ENCODE data around the gene PLCB2. TPM values are rescaled to one million over a fixed set of nuclear protein-coding genes. Genes with fewer than 3 reads are reported as not detected.
A peak's percentile ranks its signal among the peaks of the same experiment; 100 is the strongest.

The PLCB2 gene
- total and polyA plus RNA-seq, 8 donors = 3.5 to 12.5 (median 5.5) TPM

- H3K4me3 ChIP-seq = peak overlapping the region in 1 of 4 donors; percentile 9
- peak overlapping the region; percentile 46 to 95 (median 92) for H3K27ac ChIP-seq
- H3K27me3 ChIP-seq = no peaks in the 10 kb centered on the region
- peaks cover 38 to 99% (median 76%) of the 10 kb centered on the region in 4 donors for H3K4me1 ChIP-seq
- intact Hi-C loops (cut with DNase I; ENCODE audit: low total_unique reads) = no loop called here
- TF ChIP-seq POLR2AphosphoS5 (IDR thresholded peaks at IDR 0.05) (peak; percentile 19 to 64 (median 19)), POLR2A (IDR thresholded peaks at IDR 0.05) (no peak)
- TF ChIP-seq, protein P1, sequence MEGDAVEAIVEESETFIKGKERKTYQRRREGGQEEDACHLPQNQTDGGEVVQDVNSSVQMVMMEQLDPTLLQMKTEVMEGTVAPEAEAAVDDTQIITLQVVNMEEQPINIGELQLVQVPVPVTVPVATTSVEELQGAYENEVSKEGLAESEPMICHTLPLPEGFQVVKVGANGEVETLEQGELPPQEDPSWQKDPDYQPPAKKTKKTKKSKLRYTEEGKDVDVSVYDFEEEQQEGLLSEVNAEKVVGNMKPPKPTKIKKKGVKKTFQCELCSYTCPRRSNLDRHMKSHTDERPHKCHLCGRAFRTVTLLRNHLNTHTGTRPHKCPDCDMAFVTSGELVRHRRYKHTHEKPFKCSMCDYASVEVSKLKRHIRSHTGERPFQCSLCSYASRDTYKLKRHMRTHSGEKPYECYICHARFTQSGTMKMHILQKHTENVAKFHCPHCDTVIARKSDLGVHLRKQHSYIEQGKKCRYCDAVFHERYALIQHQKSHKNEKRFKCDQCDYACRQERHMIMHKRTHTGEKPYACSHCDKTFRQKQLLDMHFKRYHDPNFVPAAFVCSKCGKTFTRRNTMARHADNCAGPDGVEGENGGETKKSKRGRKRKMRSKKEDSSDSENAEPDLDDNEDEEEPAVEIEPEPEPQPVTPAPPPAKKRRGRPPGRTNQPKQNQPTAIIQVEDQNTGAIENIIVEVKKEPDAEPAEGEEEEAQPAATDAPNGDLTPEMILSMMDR (IDR thresholded peaks at IDR 0.05) = no peak
- DNase-seq = peak in 1 of 2 donors; percentile 87
- H3K36me3 ChIP-seq = peaks cover 4 to 27% (median 22%) of the 10 kb centered on the region in 4 donors
- no peaks in the 10 kb centered on the region for H3K9me3 ChIP-seq
- WGBS, 5 donors = 37 to 63% (median 46%) methylated on average over 12 of the region's 12 CpGs
These were observed 26.3 kb upstream of the PLCB2 start for GRCh38 chr15:40333922-40334492.

- intact Hi-C loops (cut with DNase I; ENCODE audit: low total_unique reads) = no loop called here
- WGBS, 5 donors = 70 to 76% (median 75%) methylated on average over 8 of the region's 8 CpGs
- Histone ChIP-seq H3K27me3 (no peaks in the 10 kb centered on the region), H3K36me3 (peaks cover 4 to 27% (median 22%) of the 10 kb centered on the region in 4 donors), H3K27ac (peak overlapping the region in 4 of 5 donors; percentile 17 to 92 (median 91)), H3K9me3 (no peaks in the 10 kb centered on the region), H3K4me1 (peaks cover 20 to 98% (median 67%) of the 10 kb centered on the region in 4 donors), H3K4me3 (no peak overlapping the region)
- DNase-seq = no peak
- no peak for TF ChIP-seq POLR2AphosphoS5 (IDR thresholded peaks at IDR 0.05)
- TF ChIP-seq, protein P1 (IDR thresholded peaks at IDR 0.05) = no peak
- TF ChIP-seq POLR2A (IDR thresholded peaks at IDR 0.05) = no peak
These were observed 24.5 kb upstream of the PLCB2 start for GRCh38 chr15:40332113-40332781.

- no peak for DNase-seq
- TF ChIP-seq POLR2A (IDR thresholded peaks at IDR 0.05) = no peak
- TF ChIP-seq POLR2AphosphoS5 (IDR thresholded peaks at IDR 0.05) = peak in 1 of 3 donors; percentile 19
- TF ChIP-seq, protein P1 (IDR thresholded peaks at IDR 0.05) = no peak
- TF ChIP-seq EP300 (IDR thresholded peaks at IDR 0.05) = no peak
- H3K4me1 ChIP-seq = peaks cover 19 to 98% (median 63%) of the 10 kb centered on the region in 4 donors
- intact Hi-C loops (cut with DNase I; ENCODE audit: low total_unique reads) = no loop called here
- peaks cover 4 to 21% (median 19%) of the 10 kb centered on the region in 4 donors for H3K36me3 ChIP-seq
- H3K27me3 ChIP-seq = no peaks in the 10 kb centered on the region
- no peaks in the 10 kb centered on the region for H3K9me3 ChIP-seq
- WGBS, 5 donors = 87 to 94% (median 91%) methylated on average over 7 of the region's 7 CpGs
- H3K27ac ChIP-seq = peak overlapping the region in 4 of 5 donors; percentile 17 to 92 (median 91)
- no peak overlapping the region for H3K4me3 ChIP-seq
These were observed 23.9 kb upstream of the PLCB2 start for GRCh38 chr15:40331637-40332036.

- H3K36me3 ChIP-seq = peaks cover 0 to 15% (median 13%) of the 10 kb centered on the region in 4 donors
- TF ChIP-seq EP300 (IDR thresholded peaks at IDR 0.05) = no peak
- no peak for TF ChIP-seq POLR2A (IDR thresholded peaks at IDR 0.05)
- no peak for TF ChIP-seq POLR2AphosphoS5 (IDR thresholded peaks at IDR 0.05)
- TF ChIP-seq, protein P1 (IDR thresholded peaks at IDR 0.05) = no peak
- peaks cover 19 to 96% (median 63%) of the 10 kb centered on the region in 4 donors for H3K4me1 ChIP-seq
- no peak for DNase-seq
- intact Hi-C loops (cut with DNase I; ENCODE audit: low total_unique reads) = no loop called here
- 87 to 95% (median 91%) methylated on average over 7 of the region's 7 CpGs for WGBS, 5 donors
- no peaks in the 10 kb centered on the region for H3K27me3 ChIP-seq
- peak overlapping the region in 4 of 5 donors; percentile 29 to 92 (median 91) for H3K27ac ChIP-seq
- no peaks in the 10 kb centered on the region for H3K9me3 ChIP-seq
- no peak overlapping the region for H3K4me3 ChIP-seq
These were observed 23.3 kb upstream of the PLCB2 start for GRCh38 chr15:40331026-40331425.
